Measurements from ENCODE around the gene VWF. TPM values are rescaled to one million over a fixed set of nuclear protein-coding genes. Genes with fewer than 3 reads are reported as not detected.

VWF gene
- total RNA-seq, 1 donor from 2014 or later, result 0.06 TPM

- DNase-seq (ENCODE audit: low read depth), result no peak
- H3K4me3 ChIP-seq (ENCODE audit: low read depth, low read length), result no peak overlapping the region
- TF ChIP-seq, protein P1, sequence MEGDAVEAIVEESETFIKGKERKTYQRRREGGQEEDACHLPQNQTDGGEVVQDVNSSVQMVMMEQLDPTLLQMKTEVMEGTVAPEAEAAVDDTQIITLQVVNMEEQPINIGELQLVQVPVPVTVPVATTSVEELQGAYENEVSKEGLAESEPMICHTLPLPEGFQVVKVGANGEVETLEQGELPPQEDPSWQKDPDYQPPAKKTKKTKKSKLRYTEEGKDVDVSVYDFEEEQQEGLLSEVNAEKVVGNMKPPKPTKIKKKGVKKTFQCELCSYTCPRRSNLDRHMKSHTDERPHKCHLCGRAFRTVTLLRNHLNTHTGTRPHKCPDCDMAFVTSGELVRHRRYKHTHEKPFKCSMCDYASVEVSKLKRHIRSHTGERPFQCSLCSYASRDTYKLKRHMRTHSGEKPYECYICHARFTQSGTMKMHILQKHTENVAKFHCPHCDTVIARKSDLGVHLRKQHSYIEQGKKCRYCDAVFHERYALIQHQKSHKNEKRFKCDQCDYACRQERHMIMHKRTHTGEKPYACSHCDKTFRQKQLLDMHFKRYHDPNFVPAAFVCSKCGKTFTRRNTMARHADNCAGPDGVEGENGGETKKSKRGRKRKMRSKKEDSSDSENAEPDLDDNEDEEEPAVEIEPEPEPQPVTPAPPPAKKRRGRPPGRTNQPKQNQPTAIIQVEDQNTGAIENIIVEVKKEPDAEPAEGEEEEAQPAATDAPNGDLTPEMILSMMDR (conservative IDR thresholded peaks at IDR 0.05; ENCODE audit: low read depth, low read length), result no peak
Measured at GRCh38 chr12:5997260-5997659, 127.2 kb downstream of the VWF start.

- TF ChIP-seq, protein P1 (conservative IDR thresholded peaks at IDR 0.05; ENCODE audit: low read depth, low read length), result no peak
- DNase-seq (ENCODE audit: low read depth), result no peak
- no peak overlapping the region for H3K4me3 ChIP-seq (ENCODE audit: low read depth, low read length)
Measured at GRCh38 chr12:5996459-5996858, 128.0 kb downstream of the VWF start.

GRCh38 chr12:5989621-5990020 lies 134.8 kb downstream of the VWF start:
- no peak overlapping the region for H3K4me3 ChIP-seq (ENCODE audit: low read depth, low read length)
- DNase-seq (ENCODE audit: low read depth), result no peak
- TF ChIP-seq, protein P1 (conservative IDR thresholded peaks at IDR 0.05; ENCODE audit: low read depth, low read length), result no peak

- DNase-seq (ENCODE audit: low read depth), result no peak
- no peak overlapping the region for H3K4me3 ChIP-seq (ENCODE audit: low read depth, low read length)
- TF ChIP-seq, protein P1 (conservative IDR thresholded peaks at IDR 0.05; ENCODE audit: low read depth, low read length), result peak; percentile 98
Measured at GRCh38 chr12:5988659-5989116, 135.8 kb downstream of the VWF start.

DNA sequence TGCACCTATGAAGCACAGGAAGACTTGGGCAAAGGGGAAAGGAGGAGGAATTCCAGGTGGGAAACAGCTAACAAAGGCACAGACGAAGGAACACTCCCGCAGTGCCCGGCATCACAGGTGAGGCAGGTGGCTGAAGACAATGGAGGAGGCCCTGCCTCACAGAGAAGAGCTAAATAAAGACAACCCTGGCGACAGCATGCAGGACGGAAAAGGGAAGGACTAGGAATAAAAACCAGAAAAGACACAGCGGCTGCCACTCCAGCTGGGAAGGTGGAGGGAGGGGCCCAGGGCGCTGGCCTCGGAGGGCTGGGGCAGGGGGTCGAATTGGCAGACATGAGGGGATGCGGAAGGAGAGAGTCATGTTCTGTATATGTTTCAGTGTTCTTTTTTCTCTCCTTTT lies 136.4 kb downstream of the VWF start:
- no peak for DNase-seq (ENCODE audit: low read depth)
- TF ChIP-seq, protein P1 (conservative IDR thresholded peaks at IDR 0.05; ENCODE audit: low read depth, low read length), result no peak
- H3K4me3 ChIP-seq (ENCODE audit: low read depth, low read length), result no peak overlapping the region

GRCh38 chr12:5987573-5987972 lies 136.9 kb downstream of the VWF start:
- TF ChIP-seq, protein P1 (conservative IDR thresholded peaks at IDR 0.05; ENCODE audit: low read depth, low read length), result no peak
- no peak for DNase-seq (ENCODE audit: low read depth)

GRCh38 chr12:5985471-5985870 lies 139.0 kb downstream of the VWF start:
- TF ChIP-seq, protein P1 (conservative IDR thresholded peaks at IDR 0.05; ENCODE audit: low read depth, low read length), result no peak

More at GRCh38 chr12:5987573-5987972, 136.9 kb downstream of the VWF start:
- no peak overlapping the region for H3K4me3 ChIP-seq (ENCODE audit: low read depth, low read length)

More at GRCh38 chr12:5985471-5985870, 139.0 kb downstream of the VWF start:
- no peak for DNase-seq (ENCODE audit: low read depth)
- H3K4me3 ChIP-seq (ENCODE audit: low read depth, low read length), result no peak overlapping the region

All from epithelial cell of proximal tubule (primary cell).